CD4-positive, alpha-beta T cell treated with Interleukin-17A for 4 hours (primary cell): ENCODE results near the gene SPANXN5.
"Not testable (repeated sequence)": the region's sequence is repeated elsewhere in the genome, so short reads cannot be mapped to it uniquely, and the experiment has no call there.

Experiments
- DNase-seq: peaks from one replicate; pipeline ENCODE4 v3.0.0-alpha.2; 2020; ENCODE audit warnings: mixed read lengths

The SPANXN5 gene

GRCh38 chrX:52797327-52797726 is at the start of gene SPANXN5:
SPANXN5 (minus strand) TSS chrX:52797427; CDS start chrX:52797348, 79 bp downstream.
- DNase-seq: not testable (repeated sequence)

- DNase-seq: not testable (repeated sequence)
These were observed 46.4 kb upstream of the SPANXN5 start for GRCh38 chrX:52843619-52844018.

- no peak for DNase-seq
These were observed 41.9 kb upstream of the SPANXN5 start for GRCh38 chrX:52839137-52839536.

- no peak for DNase-seq
These were observed 33.3 kb upstream of the SPANXN5 start for GRCh38 chrX:52830551-52830950.

GRCh38 chrX:52824608-52825007 is 27.4 kb upstream of the SPANXN5 start:
- DNase-seq: no peak

- no peak for DNase-seq
These were observed 24.0 kb upstream of the SPANXN5 start for GRCh38 chrX:52821079-52821760.

GRCh38 chrX:52819788-52820187 is 22.6 kb upstream of the SPANXN5 start:
- no peak for DNase-seq

GRCh38 chrX:52811065-52811625 is 13.9 kb upstream of the SPANXN5 start, which contains the start of gene XAGE5:
XAGE5 (plus strand) TSS chrX:52811287; CDS start chrX:52812567, 1,280 bp downstream.
- no peak for DNase-seq

GRCh38 chrX:52804876-52805275 is 7.6 kb upstream of the SPANXN5 start:
- not testable (repeated sequence) for DNase-seq

- DNase-seq: not testable (repeated sequence)
These were observed 23.7 kb downstream of the SPANXN5 start for GRCh38 chrX:52773504-52773903.

GRCh38 chrX:52765983-52766382 is 31.2 kb downstream of the SPANXN5 start:
- DNase-seq: not testable (repeated sequence)

GRCh38 chrX:52750952-52751351 is 46.3 kb downstream of the SPANXN5 start, which contains the start of gene SSX2B:
SSX2B (plus strand) TSS chrX:52751252; CDS start chrX:52752681, 1,429 bp downstream.
- DNase-seq: not testable (repeated sequence)
